GM12891 (cell line): ENCODE data around the gene IL25.

Experiments
- POLR2A ChIP-seq: IDR thresholded peaks from 2 replicates; pipeline ENCODE4 v1.6.1; 2011; ENCODE audit warnings: low read depth, low read length, control low read depth
- POLR2AphosphoS5 ChIP-seq: IDR thresholded peaks from 2 replicates; pipeline ENCODE4 v1.6.1; 2011; ENCODE audit warnings: low read depth, low read length, control low read depth
- POU2F2 ChIP-seq: IDR thresholded peaks from 2 replicates; pipeline ENCODE4 v1.6.1; 2011; ENCODE audit warnings: low read depth, mild to moderate bottlenecking, control low read depth, low read length, moderate library complexity
- SPI1 ChIP-seq: IDR thresholded peaks from 2 replicates; pipeline ENCODE4 v1.6.1; 2011; ENCODE audit warnings: low read depth, low read length, control low read depth
- TAF1 ChIP-seq: IDR thresholded peaks from 2 replicates; pipeline ENCODE4 v1.6.1; 2011; ENCODE audit warnings: low read depth, low read length, control low read depth

- TF ChIP-seq POLR2AphosphoS5 (no peak), POLR2A (no peak), POU2F2 (no peak), TAF1 (no peak), SPI1 (no peak)
Measured at GRCh38 chr14:23375527-23376251, 3.1 kb downstream of the IL25 start.
